Neural progenitor cell (in vitro differentiated cells): Measurements from ENCODE around the gene HHLA2.

ENCODE experiments used
- EZH2 ChIP-seq: fragments of 200-600 bp; sonication (generic); IDR thresholded peaks from 2 replicates; pipeline ENCODE4 v1.6.1; 2017; ENCODE audit warnings: antibody characterized with exemption, mild to moderate bottlenecking, moderate library complexity
- EZH2phosphoT487 ChIP-seq: fragments of 200-600 bp; sonication (generic); IDR thresholded peaks from 2 replicates; pipeline ENCODE4 v1.6.1; 2017; ENCODE audit warnings: antibody characterized with exemption
- TF ChIP-seq, protein P1 (sequence below): fragments of 200-600 bp; sonication (generic); IDR thresholded peaks from 2 replicates; pipeline ENCODE4 v1.5.1; 2017; ENCODE audit warnings: antibody characterized with exemption, mild to moderate bottlenecking

DNA sequence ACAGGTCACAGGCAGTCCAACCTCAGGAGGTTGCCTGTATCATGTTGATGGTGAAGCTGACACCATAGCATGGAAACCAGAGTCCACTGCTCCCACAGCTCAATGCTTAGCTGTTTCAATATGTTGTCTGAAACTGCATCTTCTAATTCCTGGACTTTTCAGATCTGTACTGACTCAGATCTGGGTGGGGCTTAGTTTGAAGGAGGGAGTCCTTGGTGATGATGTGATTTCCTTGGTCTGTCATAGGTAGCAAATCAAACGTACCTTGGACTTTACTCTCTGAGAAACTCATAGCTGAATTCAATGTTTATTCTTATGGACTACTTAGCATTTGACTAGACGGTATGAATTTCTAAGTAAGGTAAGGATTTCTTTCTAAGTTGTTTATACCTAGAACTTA, at the start of gene HHLA2:
- TF ChIP-seq, protein P1, sequence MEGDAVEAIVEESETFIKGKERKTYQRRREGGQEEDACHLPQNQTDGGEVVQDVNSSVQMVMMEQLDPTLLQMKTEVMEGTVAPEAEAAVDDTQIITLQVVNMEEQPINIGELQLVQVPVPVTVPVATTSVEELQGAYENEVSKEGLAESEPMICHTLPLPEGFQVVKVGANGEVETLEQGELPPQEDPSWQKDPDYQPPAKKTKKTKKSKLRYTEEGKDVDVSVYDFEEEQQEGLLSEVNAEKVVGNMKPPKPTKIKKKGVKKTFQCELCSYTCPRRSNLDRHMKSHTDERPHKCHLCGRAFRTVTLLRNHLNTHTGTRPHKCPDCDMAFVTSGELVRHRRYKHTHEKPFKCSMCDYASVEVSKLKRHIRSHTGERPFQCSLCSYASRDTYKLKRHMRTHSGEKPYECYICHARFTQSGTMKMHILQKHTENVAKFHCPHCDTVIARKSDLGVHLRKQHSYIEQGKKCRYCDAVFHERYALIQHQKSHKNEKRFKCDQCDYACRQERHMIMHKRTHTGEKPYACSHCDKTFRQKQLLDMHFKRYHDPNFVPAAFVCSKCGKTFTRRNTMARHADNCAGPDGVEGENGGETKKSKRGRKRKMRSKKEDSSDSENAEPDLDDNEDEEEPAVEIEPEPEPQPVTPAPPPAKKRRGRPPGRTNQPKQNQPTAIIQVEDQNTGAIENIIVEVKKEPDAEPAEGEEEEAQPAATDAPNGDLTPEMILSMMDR: no peak
- TF ChIP-seq EZH2phosphoT487: no peak
- no peak for TF ChIP-seq EZH2
